K562 (cell line): ENCODE data around the gene LPCAT2. TPM values are rescaled to one million over a fixed set of nuclear protein-coding genes. Genes with fewer than 3 reads are reported as not detected.

Source experiments
- ATF1 ChIP-seq, 2 experiments: fragments of 450-650 bp in 1 of 2; IDR thresholded peaks; 2 replicates each; pipeline ENCODE4 v1.6.1; 2016; ENCODE audit warnings: missing compliant biosample characterization in 1 of 2, missing genetic modification characterization in 1 of 2
- ATF7 ChIP-seq: fragments of 450-650 bp; IDR thresholded peaks from 2 replicates; pipeline ENCODE4 v1.7.1; 2014; ENCODE audit warnings: mild to moderate bottlenecking, moderate library complexity
- CREM ChIP-seq: IDR thresholded peaks from 2 replicates; pipeline ENCODE4 v1.6.1; 2014; ENCODE audit warnings: antibody characterized with exemption, low read depth
- GATA2 ChIP-seq: sonication (generic); formaldehyde crosslinking; IDR thresholded peaks from 2 replicates; pipeline ENCODE4 v1.4.0; 2020; ENCODE audit warnings: mild to moderate bottlenecking, missing genetic modification reagents
- HMGXB4 ChIP-seq: sonication (generic); formaldehyde crosslinking; IDR thresholded peaks from 2 replicates; pipeline ENCODE4 v1.8.1; 2023; ENCODE audit warnings: mild to moderate bottlenecking, missing genetic modification reagents
- HNRNPLL ChIP-seq: fragments of 200-400 bp; formaldehyde crosslinking; IDR thresholded peaks from 2 replicates; pipeline ENCODE4 v1.6.1; 2017; ENCODE audit warnings: low read length, low read depth, mild to moderate bottlenecking; ENCODE audit not compliant: poor library complexity, severe bottlenecking
- KLF10 ChIP-seq: fragments of 250-450 bp; sonication (Bioruptor Pico); IDR thresholded peaks from 2 replicates; pipeline ENCODE4 v1.6.1; 2021; ENCODE audit warnings: matching md5 sums
- MCM7 ChIP-seq, 2 experiments: fragments of 450-650 bp; IDR thresholded peaks; 2 replicates each; pipeline ENCODE4 v1.6.1; 2016 to 2018
- MEIS2 ChIP-seq: fragments of 450-650 bp; IDR thresholded peaks from 2 replicates; pipeline ENCODE4 v1.6.1; 2014; ENCODE audit warnings: mild to moderate bottlenecking; ENCODE audit not compliant: partially characterized antibody
- MYC ChIP-seq, 2 experiments: fragments of 250-450 bp in 1 of 2; sonication (Bioruptor Pico) in 1 of 2; IDR thresholded peaks; 2 replicates each; pipeline versions ENCODE4 v1.5.1 to v1.6.1; 2012 to 2021; ENCODE audit warnings: low read depth in 2 of 2, borderline replicate concordance in 1 of 2, improper control_type of control experiment in 1 of 2, low read length in 1 of 2, mild to moderate bottlenecking in 1 of 2, moderate library complexity in 1 of 2
- RB1 ChIP-seq: fragments of 450-650 bp; IDR thresholded peaks from 2 replicates; pipeline ENCODE4 v1.6.1; 2017; ENCODE audit warnings: low read depth, mild to moderate bottlenecking
- RBFOX2 ChIP-seq: fragments of 200-400 bp; formaldehyde crosslinking; IDR thresholded peaks from 2 replicates; pipeline ENCODE4 v1.6.1; 2017; ENCODE audit warnings: low read depth, mild to moderate bottlenecking, low read length, moderate library complexity
- SRF ChIP-seq, 2 experiments: fragments of 250-450, 450-650 bp in 1 of 2; sonication (Bioruptor Pico) in 1 of 2; sonication (generic) in 1 of 2; formaldehyde crosslinking; IDR thresholded peaks; 2 replicates each; pipeline versions ENCODE4 v1.5.0 to v1.5.1; 2020 to 2022; ENCODE audit warnings: mild to moderate bottlenecking in 1 of 2, missing genetic modification reagents in 1 of 2
- ZBED1 ChIP-seq: IDR thresholded peaks from 2 replicates; pipeline ENCODE4 v1.6.1; 2014
- ZFPM2 ChIP-seq: fragments of 250-450 bp; sonication (Bioruptor Pico); IDR thresholded peaks from 2 replicates; pipeline ENCODE4 v1.5.1; 2022; ENCODE audit warnings: mild to moderate bottlenecking
- ZNF436 ChIP-seq: fragments of 250-450, 450-650 bp; sonication (Bioruptor Pico); formaldehyde crosslinking; IDR thresholded peaks from 2 replicates; pipeline ENCODE4 v1.7.0; 2020; ENCODE audit warnings: mild to moderate bottlenecking
- ZNF77 ChIP-seq: fragments of 250-450 bp; sonication (Bioruptor Pico); IDR thresholded peaks from 2 replicates; pipeline ENCODE4 v1.5.0; 2020
- polyA plus RNA-seq, 8 experiments: library from polyadenylated mRNA; depleted of rRNA in 4 of 8; stranded (reverse) in 5 of 8; unstranded in 3 of 8; fragments of >200 nt; fragmentation: Nextera tagmentation in 2 of 8; fragmentation: Illumina TruSeq in 1 of 8; extraction: Ambion mirVana in 2 of 8; extraction: Trizol in 1 of 8; gene quantifications; 2 replicates each; pipeline versions ENCODE4 v1.2.1 to v1.2.3, GENCODE V29; 2011 to 2014; ENCODE audit warnings: inconsistent platforms in 1 of 8, missing spikeins in 1 of 8
- total RNA-seq, 7 experiments: library from RNA; depleted of rRNA in 6 of 7; stranded (reverse); fragments of >200 nt in 6 of 7; fragmentation: Illumina TruSeq in 2 of 7; extraction: Trizol in 2 of 7; gene quantifications; 2 replicates each; pipeline versions ENCODE4 v1.2.1 to v1.2.3, GENCODE V29; 2011 to 2021; ENCODE audit warnings: low replicate concordance in 1 of 7
- TF ChIP-seq, protein P1 (sequence below): fragments of 250-450 bp; sonication (Bioruptor Pico); IDR thresholded peaks from 2 replicates; pipeline ENCODE4 v1.5.0; 2021; ENCODE audit warnings: mild to moderate bottlenecking, moderate library complexity
- TF ChIP-seq, protein P2 (sequence below): fragments of 250-450 bp; sonication (Bioruptor Pico); IDR thresholded peaks from 2 replicates; pipeline ENCODE4 v1.5.0; 2020; ENCODE audit warnings: mild to moderate bottlenecking, borderline replicate concordance

Gene LPCAT2
- total and polyA plus RNA-seq, 9 of the 15 experiments (the other 6 are each of a cell fraction or from before 2014, with no cell fraction given): 2.9 to 15.0 (median 7.3) TPM

- TF ChIP-seq HMGXB4 (CRISPR knock-in tag): 0 out of 2 replicates have a peak, but pooled peaks have one; percentile 42
- TF ChIP-seq CREM: no peak
- no peak for TF ChIP-seq ZNF77 (CRISPR knock-in tag)
- no peak for TF ChIP-seq GATA2
- TF ChIP-seq ZBED1: no peak
- 0 out of 2 replicates have a peak, but pooled peaks have one; percentile 37 for TF ChIP-seq RB1
- TF ChIP-seq KLF10 (CRISPR knock-in tag): no peak
- TF ChIP-seq MYC (IDR thresholded peaks at IDR 0.05; ENCODE audit: low read depth, low read length): no peak
- peak; percentile 39; the same call in 1 of the 2 replicates for TF ChIP-seq MYC (CRISPR knock-in tag; IDR thresholded peaks at IDR 0.05; ENCODE audit: borderline replicate concordance, low read depth)
- TF ChIP-seq, protein P1, sequence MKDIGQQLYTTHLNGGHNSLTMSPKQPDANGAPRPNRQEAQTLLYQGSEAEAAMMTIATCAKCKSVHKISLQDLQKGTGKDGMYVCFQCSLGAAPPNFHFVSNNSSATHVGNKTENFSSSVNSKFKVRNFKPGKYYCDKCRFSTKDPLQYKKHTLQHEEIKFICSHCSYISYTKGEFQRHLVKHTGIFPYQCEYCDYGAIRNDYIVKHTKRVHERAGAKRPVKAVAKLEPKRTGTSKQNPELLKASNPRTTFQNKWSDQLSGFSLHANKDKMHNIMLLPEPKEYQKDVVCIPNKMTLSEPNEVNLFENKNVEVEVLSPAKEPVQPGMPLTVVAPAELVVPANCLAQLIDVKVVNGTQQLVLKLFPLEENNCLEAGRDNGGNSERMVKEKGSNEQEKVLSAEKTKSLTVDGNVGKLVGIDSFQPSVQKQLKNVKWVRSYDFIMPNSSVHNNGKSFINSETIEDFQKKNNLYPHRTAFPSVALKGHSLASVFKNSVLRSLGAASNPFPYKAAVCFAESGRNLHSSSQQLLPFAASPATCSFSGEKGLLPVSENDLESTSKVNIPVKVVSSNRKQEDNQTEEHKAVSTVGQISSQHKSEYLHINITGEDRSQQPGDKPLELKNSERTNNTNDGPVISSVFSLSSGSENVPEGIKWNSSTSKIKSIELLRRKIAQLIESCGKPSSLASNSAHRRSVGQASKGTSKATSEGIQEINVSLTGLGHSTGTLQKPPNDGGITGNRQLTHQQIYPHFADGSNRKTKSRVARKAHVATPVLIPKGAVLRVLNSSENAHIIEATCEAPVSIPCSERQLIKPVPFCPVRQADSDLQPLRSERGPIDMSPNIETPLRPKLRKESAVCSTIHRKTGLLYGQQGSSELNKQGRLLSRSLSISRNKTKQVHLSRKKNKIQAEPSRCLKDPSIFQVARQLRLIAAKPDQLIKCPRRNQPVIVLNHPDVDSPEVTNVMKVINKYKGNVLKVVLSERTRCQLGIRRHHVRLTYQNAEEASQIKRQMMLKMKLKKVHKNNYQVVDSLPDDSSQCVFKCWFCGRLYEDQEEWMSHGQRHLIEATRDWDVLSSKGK (CRISPR knock-in tag): no peak
- no peak for TF ChIP-seq ZFPM2
- TF ChIP-seq HNRNPLL: peak; percentile 72
- TF ChIP-seq MCM7 (IDR thresholded peaks at IDR 0.05): no peak
- no peak for TF ChIP-seq ZNF436 (CRISPR knock-in tag)
- 0 out of 2 replicates have a peak, but pooled peaks have one; percentile 24 for TF ChIP-seq ATF7
- TF ChIP-seq, protein P2, sequence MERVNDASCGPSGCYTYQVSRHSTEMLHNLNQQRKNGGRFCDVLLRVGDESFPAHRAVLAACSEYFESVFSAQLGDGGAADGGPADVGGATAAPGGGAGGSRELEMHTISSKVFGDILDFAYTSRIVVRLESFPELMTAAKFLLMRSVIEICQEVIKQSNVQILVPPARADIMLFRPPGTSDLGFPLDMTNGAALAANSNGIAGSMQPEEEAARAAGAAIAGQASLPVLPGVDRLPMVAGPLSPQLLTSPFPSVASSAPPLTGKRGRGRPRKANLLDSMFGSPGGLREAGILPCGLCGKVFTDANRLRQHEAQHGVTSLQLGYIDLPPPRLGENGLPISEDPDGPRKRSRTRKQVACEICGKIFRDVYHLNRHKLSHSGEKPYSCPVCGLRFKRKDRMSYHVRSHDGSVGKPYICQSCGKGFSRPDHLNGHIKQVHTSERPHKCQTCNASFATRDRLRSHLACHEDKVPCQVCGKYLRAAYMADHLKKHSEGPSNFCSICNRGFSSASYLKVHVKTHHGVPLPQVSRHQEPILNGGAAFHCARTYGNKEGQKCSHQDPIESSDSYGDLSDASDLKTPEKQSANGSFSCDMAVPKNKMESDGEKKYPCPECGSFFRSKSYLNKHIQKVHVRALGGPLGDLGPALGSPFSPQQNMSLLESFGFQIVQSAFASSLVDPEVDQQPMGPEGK (CRISPR knock-in tag): no peak
- peak in 1 of 2 experiments; percentile 85; a peak in 1 of 4 replicates for TF ChIP-seq SRF (CRISPR knock-in tag; IDR thresholded peaks at IDR 0.05)
- peak; percentile 35 for TF ChIP-seq MEIS2
- no peak for TF ChIP-seq ATF1 (CRISPR knock-in tag; IDR thresholded peaks at IDR 0.05)
- 0 out of 2 replicates have a peak, but pooled peaks have one; percentile 10 for TF ChIP-seq ATF1 (tag; IDR thresholded peaks at IDR 0.05)
- TF ChIP-seq RBFOX2: peak; percentile 76
Observed at GRCh38 chr16:55508941-55509931, at the start of gene LPCAT2 (continued).
